ENCODE results near the gene RFX2. TPM values are rescaled to one million over a fixed set of nuclear protein-coding genes. Genes with fewer than 3 reads are reported as not detected.
"Not testable (repeated sequence)": the region's sequence is repeated elsewhere in the genome, so short reads cannot be mapped to it uniquely, and the experiment has no call there.

RFX2 gene
- total RNA-seq, 6 experiments from 2014 or later = 1.6 to 2.9 (median 1.9) TPM

DNA sequence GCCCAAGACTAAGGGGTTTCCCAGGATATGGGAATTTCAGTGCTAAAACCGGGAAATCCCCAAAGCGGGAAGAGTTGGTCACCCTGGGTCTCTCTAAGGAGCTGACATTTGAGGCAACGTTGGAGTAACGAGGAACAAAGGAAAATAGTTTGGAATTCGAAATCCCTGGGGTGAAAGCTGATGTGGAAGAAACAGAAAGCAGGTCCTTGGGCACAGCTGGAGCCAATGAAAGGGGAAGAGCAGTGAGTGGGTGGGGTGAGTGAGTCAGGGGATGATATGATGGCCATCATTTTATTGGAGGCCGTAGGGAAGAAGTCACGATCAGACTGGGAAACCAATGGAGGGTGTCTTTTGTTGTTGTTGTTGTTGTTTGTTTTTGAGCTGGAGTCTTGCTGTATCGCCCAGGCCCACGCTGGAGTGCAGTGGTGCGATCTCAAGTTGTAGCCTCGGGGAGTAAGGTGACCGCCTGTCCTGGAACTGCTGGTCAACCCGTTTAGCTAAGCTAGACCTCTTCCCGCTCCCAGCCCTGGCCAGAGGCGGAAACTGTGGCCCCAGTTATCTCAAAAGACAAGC is 3.4 kb upstream of the RFX2 start:
- ATAC-seq (no peak), DNase-seq (no peak)
- H3K27me3 ChIP-seq = no peaks in the 10 kb centered on the region
- TF ChIP-seq POLR2A (IDR thresholded peaks at IDR 0.05) = no peak
- TF ChIP-seq, protein P1, sequence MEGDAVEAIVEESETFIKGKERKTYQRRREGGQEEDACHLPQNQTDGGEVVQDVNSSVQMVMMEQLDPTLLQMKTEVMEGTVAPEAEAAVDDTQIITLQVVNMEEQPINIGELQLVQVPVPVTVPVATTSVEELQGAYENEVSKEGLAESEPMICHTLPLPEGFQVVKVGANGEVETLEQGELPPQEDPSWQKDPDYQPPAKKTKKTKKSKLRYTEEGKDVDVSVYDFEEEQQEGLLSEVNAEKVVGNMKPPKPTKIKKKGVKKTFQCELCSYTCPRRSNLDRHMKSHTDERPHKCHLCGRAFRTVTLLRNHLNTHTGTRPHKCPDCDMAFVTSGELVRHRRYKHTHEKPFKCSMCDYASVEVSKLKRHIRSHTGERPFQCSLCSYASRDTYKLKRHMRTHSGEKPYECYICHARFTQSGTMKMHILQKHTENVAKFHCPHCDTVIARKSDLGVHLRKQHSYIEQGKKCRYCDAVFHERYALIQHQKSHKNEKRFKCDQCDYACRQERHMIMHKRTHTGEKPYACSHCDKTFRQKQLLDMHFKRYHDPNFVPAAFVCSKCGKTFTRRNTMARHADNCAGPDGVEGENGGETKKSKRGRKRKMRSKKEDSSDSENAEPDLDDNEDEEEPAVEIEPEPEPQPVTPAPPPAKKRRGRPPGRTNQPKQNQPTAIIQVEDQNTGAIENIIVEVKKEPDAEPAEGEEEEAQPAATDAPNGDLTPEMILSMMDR (IDR thresholded peaks at IDR 0.05) = no peak
- peaks cover 0 to 12% (median 4%) of the 10 kb centered on the region in 4 donors for H3K4me1 ChIP-seq
- no peaks in the 10 kb centered on the region for H3K36me3 ChIP-seq
- no peaks in the 10 kb centered on the region for H3K9me3 ChIP-seq
- H3K4me3 ChIP-seq = no peak overlapping the region
- no peak overlapping the region for H3K27ac ChIP-seq
- WGBS (ENCODE audit: insufficient coverage, low coverage, low lambda C conversion rate, missing lambda C conversion rate) = 74% methylated on average over 9 of the region's 15 CpGs
- intact Hi-C loops (cut with DNase I) = no loop called here

DNA sequence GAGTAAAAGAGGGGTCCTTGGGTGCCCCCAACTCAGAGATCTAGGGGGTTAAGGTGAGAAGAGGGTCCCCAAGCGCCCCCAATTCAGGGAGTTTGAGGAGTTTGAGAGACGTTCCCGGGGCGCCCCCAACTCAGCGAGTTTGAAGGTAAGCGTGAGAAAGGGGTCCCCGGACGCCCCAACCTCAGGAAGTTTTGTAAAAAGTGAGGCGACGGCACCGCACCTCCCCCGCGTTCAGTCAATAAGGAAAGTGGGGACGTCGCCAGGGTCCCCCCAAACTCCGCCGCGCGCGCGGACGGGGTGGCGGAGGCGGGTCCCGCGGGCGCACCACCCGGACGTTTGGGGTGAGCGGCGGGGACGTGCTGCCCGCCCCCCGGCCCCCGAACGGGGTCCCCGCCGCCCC is 353 bp downstream of the RFX2 start:
- no peak overlapping the region for H3K27ac ChIP-seq

DNA sequence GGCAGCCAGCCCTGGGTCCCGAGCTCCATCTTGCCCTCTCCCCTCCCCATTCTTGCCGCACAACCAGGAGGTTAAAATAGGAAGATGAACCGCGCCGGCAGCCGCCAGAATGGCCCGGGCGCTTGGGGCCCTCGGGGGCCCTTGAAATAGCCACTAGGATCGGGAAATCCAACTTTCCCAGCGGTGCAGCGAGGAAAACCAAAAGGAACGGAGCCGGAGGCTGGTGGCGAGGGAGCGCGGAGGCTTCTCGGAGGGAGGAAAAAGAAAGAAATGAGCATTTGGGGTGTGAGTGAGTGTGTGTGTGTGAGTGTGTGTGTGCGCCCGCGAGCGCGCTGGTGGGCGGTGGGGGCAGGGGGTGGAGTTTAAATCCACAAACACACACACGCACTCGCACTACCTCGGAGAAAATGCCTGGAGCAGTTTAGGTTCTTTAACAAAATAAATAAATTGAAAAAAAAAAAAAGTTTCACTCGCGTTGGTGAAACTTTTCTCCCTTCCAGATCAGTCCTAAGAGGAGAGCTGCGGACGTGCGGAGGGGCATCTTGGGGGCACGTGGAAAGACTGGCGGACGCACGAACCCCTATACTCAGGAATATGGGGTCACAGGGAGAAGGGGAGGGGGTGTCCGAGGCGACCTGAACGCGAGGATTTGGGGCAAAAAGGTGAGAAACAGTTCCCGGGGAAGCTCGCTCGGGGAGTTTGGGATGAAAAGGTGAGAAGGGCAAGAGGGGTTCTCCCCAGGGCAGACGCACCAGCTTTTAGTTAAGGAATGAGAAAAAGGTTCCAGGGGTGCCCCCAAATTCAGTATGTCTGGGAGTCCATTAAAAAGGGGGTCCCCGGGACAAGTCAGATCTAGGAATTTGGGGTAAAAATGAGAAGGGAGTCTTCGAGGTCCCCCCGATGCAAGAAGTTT is 1.3 kb downstream of the RFX2 start:
- H3K27ac ChIP-seq = peak overlapping the region in 2 of 3 donors; percentile 10 to 17
- peak in 2 of 3 donors; percentile 56 to 61 for DNase-seq
- intact Hi-C loops (cut with DNase I) = no loop called here
- ATAC-seq = peak in 2 of 4 donors; percentile 13 to 31
- TF ChIP-seq, protein P1 (IDR thresholded peaks at IDR 0.05) = no peak
- H3K9me3 ChIP-seq = no peaks in the 10 kb centered on the region
- peak overlapping the region; percentile 47 to 71 (median 52) for H3K4me3 ChIP-seq
- no peaks in the 10 kb centered on the region for H3K27me3 ChIP-seq
- under 1% methylated on average over 42 of the region's 47 CpGs for WGBS (ENCODE audit: insufficient coverage, low coverage, low lambda C conversion rate, missing lambda C conversion rate)
- peaks cover 0 to 13% (median 4%) of the 10 kb centered on the region in 4 donors for H3K4me1 ChIP-seq
- H3K36me3 ChIP-seq = no peaks in the 10 kb centered on the region

More for the DNA sequence above, 353 bp downstream of the RFX2 start:
- H3K27me3 ChIP-seq = no peaks in the 10 kb centered on the region
- no peaks in the 10 kb centered on the region for H3K36me3 ChIP-seq
- WGBS (ENCODE audit: insufficient coverage, low coverage, low lambda C conversion rate, missing lambda C conversion rate) = no CpG with 5 or more reads among the region's 38 CpGs
- intact Hi-C loops (cut with DNase I) = no loop called here
- peak overlapping the region; percentile 47 to 71 (median 52) for H3K4me3 ChIP-seq
- H3K9me3 ChIP-seq = no peaks in the 10 kb centered on the region
- peaks cover 0 to 12% (median 4%) of the 10 kb centered on the region in 4 donors for H3K4me1 ChIP-seq
- no peak for TF ChIP-seq POLR2A (IDR thresholded peaks at IDR 0.05)
- TF ChIP-seq, protein P1 (IDR thresholded peaks at IDR 0.05) = no peak
- ATAC-seq (no peak), DNase-seq (no peak)

- H3K27ac ChIP-seq; ATAC-seq; H3K27me3 ChIP-seq; H3K36me3 ChIP-seq; H3K9me3 ChIP-seq; DNase-seq; intact Hi-C loops (cut with DNase I); H3K4me3 ChIP-seq: not testable (repeated sequence)
- H3K4me1 ChIP-seq = peaks cover 0 to 23% (median 10%) of the 10 kb centered on the region in 4 donors
- WGBS (ENCODE audit: insufficient coverage, low coverage, low lambda C conversion rate, missing lambda C conversion rate) = 100% methylated on average over 9 of the region's 15 CpGs
Observed at GRCh38 chr19:6106643-6107294, 3.5 kb downstream of the RFX2 start.

Data from right lobe of liver (tissue), 6 donors.